NCI-H82 treated with DMSO at 0.1 percent for 48 hours (cell line): ENCODE data around the gene HJURP.

Experiments used
- DNase-seq: peaks from one replicate; lab custom pipeline; 2025; ENCODE audit not compliant: unreplicated experiment; lab: John Stamatoyannopoulos, UW

Gene HJURP

DNA sequence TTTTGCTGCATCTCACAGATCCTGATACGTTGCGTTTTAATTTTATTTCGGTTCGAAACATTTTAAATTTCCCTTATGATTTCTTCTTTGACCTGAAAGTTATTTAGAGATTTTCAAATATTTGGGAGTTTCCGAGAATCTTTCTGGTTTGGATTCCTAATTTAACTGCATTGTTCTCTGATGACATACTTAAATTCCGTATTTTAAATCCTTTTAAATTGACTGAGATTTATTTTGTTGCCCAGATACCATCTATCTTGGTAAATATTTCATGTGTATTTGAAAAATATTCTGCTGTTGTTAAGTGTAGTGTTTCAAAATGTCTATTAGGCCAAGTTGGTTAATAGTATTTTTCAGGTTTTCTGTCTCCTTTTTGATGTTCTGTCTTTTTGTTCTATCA lies 38.5 kb downstream of the HJURP start:
- DNase-seq = no peak

DNA sequence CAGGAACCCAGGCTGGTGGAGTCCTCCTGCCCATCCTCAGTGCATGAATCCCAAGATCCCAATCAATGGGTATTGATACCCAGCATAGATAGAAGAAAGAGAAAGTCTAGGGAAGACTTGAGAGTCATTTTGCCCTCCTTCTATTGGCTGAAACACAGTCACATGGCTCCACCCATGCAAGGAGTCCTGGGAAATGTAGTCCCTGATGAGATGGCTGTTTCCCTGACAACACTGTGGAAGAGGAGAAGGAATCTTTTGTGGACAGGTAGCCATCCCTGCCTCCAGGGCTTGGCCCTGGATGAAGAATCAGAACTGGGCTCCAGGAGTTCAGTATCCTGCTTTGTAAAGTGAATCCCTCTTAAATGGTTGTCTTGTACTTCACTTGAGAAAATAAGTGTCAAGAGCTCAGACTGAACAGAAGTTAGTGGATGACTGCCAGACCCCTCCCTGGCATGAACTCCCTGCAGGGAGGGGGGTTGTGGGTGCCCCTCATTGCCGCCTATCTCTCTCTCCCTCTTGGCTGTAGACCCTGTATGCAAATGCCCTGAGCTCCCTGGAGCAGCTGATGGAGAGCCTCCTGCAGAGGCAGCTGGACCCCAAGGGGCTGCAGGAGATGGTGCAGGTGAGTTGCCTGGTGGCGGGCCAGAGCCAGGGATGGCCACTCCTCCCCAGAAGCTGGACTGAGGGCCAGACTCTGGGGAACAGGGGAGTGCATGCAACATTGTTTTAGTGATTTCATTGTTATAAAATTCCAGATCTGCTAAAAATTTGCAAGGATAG lies 40.1 kb downstream of the HJURP start:
- peak; percentile 29 for DNase-seq

DNA sequence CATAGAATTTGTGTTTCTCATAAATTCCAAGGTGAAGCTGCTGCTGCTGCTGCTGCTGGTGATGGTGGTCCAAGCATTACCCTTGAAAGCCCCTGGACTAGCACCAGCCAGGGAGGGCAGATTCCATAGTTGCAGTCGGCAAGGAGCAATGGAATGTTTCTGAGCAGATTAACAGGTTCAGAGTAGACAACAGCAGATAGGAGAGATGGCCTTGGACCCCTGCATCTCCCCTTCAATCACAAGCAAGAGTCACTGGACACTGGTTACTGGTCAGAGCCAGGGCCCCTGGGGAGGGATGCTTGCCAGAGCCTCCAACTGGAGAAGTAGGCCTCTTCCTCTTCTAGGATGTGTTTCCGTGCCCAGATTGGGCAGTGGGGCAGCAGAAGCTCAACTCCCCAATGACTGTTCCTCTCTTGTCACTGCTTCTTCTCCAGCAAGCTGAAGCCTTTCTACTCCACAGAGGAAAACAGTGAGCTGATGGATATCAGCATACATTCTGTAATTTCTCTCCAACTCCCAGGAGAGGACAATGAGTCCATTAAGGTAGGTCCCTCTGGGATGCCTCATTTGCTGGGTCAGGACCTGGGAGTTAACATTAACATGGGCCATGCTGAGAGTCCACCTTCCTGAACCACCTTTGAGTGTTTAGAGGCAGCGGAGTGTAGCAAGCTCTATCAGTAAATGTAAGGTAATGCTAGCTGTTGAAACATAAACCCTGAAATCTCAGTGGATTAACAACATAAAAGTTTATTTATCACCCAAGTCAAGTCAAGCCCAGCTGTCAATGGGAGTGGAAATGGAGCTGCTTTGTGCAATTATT lies 40.9 kb downstream of the HJURP start:
- no peak for DNase-seq

DNA sequence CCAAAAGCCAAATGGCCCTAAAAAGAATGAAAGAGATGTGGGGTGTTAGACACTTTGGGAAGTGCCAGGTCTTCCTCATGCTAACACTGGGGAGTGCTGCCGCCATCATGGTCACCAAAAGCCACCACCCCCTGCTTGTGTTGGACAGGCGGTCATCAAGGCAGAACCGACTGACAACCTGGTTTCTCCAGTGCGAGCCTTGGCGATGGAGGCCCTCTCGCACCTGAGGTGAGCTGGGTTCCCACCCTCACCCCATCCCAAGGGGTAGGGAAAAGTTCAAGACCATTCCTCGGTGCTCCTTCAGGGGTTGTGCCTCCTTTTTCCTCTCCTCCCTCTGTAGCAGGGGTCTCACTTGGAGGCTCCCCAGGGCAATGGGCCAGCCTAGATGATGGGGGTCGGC lies 42.6 kb downstream of the HJURP start:
- DNase-seq = no peak

DNA sequence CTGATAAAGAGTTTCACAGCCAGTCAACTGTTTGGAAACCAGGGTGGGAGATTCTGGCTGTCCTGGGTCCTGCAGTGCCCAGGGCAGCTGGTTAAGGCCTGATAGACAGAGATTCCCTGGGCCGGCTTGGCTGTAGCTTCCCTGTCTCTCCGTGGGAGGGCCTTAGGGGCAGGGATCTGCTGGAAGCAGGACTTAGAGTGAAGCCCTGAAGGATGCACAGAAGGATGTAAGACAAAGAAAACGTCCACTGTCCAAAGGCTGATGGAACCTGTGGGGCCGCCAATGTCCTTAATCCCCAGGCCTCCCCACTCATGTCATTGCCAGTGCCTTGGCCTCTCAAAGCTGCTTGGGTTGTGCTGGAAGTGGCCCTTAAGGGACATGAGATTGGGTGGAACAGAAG lies 43.2 kb downstream of the HJURP start:
- no peak for DNase-seq

DNA sequence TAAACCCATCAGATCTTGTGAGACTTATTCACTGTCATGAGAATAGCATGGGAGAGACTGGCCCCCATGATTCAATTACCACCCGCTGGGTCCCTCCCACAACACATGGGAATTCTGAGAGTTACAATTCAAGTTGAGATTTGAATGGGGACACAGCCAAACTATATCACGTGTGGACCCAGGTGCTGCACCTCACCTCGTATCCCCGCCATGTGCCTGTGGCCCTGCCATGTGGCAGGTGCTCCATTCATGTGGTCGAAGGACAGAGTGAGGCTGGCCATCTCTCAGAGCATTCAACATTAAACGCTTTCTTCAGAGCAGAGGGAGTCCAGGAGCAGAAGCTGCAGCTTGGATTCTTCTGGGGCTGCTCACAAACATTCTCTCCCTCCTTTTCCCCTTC lies 44.0 kb downstream of the HJURP start:
- no peak for DNase-seq

DNA sequence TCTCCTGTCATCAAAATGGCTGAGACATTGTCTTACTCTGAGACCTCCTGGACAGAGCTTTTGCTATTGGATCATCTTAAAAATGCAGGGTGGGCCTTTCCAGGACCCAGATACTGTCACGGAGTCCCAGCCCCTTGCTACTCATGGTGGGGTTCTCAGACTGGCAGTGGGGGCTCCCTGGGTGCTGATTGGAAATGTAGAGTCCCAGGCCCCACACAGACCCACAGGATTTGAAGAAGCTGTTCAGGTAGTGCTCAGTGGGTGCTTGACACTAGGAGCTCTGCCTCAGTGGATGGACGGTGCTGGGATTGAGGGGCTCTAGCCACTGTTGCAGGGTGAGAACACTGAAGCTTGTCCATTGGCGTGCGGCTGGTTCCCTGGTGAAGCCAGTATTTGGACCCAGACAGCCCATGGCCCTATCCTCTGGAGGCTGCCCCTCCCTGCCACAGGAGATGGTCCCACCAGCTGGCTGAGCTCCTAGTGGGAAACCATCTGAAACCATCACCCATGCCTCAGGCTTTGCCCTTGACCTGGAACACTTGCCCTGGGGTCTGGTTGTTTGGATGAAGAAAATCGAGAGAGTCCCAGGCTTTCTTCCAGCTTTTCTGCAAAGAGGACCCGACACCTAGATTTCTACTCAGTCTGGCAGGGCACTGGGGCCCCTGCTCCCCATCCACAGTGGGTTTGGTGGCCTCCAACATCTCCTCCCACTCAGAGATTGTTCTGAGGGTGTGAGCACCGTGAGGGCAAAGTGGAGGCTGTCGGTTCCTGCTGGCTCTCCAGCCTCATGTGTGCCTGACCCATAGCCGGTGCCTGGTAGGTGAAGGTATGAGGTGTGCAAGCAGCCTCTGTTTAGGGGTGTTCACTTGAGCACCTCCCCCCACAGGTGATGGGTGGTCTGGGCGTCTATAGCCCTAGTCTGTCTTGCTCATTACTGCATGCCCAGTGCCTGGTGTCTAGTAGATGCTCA lies 46.1 kb downstream of the HJURP start:
- DNase-seq = no peak

DNA sequence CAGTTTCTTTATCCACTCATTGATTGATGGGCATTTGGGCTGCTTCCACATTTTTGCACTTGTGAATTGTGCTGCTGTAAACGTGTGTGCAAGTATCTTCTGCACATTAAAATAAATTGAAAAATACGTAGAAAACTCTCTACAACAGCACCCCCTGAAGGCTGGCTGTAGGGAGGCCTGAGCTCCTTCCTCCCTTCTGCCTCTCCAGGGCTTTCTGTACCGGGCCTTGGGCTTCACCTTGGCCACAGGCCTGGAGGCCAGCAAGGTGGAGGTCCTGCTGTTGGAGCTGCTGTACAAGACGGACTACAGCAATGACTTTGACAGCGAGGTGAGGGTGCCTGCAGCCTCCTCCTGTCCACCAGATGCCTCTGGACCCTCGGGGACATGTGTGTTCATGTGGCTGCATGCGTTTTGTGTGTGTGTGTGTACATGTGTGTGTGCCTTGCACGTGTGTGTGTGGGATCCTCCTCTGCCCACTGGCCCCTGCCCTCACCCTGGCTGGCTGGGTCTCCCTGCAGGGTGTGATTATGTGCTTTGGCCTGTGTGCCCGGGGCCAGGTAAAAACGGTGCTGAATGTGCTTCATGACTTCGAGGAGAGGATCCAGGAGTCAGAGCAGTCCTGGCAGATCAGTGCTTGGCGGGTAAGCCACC lies 47.0 kb downstream of the HJURP start:
- no peak for DNase-seq

DNA sequence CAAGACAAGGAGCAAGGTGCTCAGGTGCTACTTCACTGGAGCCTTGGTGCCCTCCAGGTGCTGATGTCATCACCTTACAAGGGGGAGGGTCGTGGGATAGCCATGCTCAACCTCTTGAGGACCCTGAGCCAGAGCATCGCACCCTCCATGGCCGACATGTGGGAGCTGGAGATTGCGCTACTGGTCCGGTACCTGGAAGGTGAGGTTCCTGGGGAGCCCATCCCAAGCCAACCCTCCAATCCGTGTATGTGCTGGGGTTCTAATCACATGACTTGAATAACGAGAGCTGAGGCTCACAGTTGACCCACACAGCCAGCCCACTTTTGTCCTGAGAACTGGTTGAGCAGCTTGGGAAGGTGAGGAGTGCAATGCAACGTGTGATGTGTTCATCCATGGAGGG lies 50.3 kb downstream of the HJURP start:
- DNase-seq = no peak

DNA sequence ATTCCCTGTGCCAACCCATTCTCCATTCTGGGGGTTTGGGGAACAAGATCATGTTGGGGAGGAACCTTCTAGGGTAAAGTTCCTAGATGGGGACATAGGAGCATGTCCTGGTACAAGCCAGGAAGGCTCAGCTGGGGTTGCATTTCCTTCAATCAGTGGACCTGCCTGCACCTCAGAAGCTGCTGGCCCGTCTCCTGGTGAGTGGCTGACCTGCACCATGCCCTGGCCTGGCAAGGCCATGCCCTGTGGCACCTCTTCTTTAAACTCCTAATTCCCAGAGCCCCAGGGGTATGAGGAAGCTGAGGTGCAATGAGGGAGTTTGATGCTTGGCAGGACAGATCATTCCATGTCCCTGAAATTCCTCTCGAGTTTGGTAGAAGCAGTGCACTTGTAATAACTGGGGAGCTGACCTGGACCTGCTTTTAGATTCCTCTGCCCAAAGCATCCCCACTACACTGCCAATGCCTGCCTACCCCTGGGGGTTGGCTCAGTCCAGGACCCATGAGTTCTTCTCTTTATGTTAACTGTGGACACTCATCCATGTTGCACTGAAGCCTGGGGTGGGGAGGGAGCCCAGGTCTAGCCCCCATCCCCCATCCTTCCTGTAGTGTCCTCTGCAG lies 50.9 kb downstream of the HJURP start:
- no peak for DNase-seq

DNA sequence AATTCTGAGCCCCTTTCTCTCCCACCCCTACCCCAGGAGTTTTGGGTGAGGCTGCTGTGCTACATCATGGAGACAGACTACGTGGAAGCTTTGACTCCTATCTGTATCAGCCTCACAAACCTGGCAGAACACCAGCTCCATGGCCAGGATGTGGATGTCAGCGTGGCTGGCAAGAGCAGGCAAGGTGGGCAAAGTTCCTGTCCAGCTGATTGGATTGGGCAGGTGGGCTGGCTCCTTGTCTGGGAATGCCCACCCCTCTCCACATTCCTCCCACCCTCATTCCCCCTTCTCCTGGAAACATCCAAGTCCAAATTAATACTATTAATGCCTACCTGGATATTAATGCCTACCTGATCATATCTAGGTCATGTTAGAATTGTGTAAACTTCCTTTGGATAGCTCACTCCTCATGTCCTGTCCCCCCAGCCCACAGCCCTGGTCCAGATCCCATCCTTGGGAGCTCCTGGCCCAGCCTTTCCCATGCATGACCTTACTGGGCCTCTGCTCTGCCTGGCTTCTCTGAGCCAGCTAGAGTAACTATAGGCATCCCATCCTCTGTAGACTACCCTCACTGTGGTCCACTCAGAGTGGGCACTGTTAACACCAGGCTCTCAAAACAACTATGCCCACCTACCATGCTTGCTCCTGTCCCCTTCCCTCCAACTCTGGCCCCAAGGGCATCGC lies 52.1 kb downstream of the HJURP start:
- DNase-seq = no peak

DNA sequence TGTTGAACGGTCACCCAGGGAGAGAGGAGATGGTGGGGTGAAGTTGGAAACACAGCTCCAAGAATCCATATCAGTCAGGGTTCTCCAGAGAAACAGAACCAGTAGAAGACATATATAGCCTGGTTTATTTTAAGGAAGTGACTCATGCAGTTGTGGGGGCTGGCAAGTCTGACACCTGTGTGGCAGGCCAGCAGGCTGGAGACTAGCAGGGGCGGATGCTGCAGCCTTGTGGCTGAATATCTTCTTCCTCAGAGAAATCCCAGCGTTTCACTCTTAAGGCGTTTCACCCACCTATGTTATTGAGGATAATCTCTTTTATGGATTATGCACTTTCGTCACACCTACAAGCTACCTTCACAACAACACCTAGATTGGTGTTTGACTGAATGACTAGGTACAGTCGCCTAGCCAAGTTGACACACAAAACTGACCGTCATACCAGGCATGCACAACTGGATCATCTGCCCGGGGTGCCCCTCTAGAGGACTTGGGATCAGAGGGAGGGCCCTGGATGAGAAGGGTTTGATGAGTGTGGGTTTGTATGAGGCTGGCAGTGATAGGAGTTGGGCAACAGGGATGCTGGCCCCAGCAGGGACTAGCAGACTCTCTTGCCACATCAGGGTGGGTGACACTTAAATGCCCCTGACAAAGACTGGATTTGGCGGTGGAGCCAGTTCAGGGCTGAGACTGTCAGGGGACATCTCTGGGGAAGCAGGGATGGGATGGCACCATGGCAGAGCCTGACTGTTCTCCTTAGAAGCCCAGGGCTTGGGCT lies 52.8 kb downstream of the HJURP start:
- DNase-seq = no peak

DNA sequence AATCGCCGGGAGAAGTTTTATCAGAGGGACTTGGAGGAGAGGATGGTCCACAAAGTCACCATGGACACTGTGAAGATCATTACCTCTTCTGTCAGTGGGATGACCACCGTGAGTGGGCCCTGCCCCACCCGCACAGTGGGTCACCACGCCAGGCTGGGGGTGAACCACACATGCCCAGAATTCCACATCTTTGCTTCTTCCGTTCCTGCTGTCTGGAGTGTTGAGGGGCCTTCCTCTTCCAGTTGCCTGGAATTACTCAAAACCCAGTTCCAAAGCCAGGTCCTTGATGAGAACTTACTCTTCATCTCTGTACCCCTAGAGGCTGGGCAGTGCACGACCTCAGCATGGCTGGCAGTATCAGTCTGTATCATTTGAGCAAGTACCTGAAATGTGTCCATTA lies 54.1 kb downstream of the HJURP start:
- no peak for DNase-seq

DNA sequence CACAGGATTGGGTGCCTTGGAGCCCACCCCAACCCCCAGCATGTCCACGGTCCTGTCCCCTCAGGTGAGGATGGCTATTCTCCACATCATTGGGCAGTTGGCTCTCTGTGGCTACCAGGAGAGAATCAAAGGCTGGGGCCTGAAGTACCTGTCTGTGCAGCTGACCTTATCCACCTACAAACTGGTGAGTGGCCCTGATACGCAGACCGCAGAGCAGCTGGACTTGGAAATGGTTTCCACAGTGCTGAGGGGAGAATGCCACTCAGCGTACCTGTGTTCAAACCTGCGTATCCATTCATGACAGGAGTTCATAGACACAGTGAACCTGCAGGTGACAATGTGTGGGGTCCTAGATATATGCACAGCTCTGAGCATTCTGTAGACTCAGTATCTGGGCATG lies 54.6 kb downstream of the HJURP start:
- DNase-seq = no peak

DNA sequence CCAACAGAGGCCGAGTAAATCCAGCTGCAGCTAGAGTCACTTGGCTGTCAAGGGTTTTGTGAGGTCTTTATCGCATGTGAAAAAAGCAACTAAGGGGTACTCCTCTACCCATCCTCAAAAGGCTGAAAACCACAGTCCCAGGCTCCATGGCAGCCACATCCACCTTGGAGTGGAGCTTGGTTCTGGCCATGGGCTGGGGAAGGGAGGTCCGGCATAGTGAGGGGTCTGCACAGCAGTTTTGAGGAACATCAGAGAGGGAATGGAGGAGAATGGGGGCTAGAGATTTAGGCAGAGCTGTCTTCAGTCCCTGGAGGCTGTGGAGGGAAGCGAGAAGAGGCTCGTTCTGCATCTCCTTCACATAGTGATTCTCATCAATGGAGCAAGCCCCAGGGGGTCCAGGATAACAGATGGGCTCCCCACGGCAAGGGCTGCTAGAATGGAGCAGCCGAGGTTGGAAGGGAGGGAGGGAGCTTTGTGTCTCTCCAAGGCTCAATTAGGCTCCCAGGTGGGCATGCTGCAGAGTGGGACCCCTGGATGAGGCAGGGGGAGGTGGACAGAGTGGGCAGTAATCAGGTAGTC lies 55.2 kb downstream of the HJURP start:
- no peak for DNase-seq

DNA sequence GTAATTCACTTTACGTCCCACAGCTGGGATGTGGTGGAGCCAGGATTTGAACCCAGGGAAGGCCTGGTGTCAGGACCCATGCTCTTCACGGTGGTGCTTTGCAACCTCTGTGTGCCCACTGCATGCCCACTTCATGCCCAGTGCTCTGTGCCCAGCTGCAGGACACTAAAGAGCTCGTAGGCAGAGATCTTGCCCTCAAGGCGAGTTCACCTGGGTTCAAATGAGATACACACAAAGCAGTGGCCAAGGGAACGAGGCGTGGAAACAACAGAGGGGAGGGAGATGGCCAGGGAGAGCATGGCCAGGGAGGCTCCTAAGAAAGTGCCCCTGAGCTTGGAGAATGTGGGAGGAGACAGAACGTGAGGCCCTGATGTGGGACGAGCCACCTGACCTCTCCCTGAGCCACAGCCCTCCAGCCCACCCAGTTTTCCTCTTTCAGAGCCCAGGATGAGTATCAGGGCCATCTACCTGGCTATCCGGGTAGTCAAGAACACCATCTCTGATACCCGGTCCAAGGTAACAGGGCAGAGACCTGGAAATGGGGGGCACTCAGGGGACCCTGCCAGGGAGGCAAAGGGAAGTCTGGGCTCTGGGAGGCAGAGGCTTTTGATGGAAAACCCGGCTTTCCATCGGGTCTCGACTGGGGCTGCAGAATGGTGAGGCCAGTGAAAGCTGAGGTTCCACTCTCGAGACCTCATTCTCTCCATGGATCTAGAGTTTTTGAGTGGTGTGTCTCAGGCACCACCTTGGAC lies 55.8 kb downstream of the HJURP start:
- no peak for DNase-seq

DNA sequence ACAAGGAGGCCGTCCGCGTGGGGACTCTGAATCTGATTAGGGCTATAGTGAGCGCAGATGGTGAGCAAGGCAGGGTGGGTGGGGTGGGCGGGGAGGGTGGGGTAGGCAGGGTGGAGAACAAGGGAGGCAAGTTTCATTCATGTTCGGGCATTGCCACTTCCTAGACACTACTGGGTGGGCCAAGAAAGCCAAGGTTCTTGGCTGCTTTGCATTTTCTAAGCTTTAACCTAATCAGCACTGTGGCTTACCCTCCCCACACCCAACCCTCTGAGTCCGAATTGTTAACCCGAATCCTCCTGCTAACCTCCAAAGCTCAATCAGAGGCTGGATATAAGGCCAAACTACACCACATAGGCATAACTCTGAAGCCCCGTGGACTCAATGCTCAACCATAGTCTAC lies 58.1 kb downstream of the HJURP start:
- peak; percentile 80 for DNase-seq

DNA sequence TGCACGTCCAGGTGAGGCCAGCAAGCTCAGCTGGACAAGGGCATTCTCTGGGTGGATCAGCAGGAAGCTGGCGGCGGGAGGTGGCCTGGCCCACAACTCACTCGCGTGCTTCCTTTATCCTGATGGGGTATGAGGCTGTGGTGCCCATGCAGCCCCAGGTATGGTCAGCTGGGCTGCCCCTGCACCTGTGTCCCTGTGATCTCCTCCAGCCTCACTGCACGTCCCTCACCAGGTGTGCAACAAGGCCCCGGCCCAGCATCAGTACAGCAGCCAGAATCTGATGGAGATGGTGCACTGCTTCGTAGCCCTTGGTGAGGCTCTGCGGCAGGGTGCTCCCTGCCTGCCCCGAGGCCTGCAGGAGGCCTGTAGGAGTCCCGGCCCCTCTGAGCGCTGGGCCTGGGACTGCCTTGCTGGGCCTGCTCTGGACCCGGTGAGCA lies 58.6 kb downstream of the HJURP start:
- no peak for DNase-seq
